Activated B cell treated with CpG ODN at 0.5 μM for 24 hours (primary cell): Measurements from ENCODE around the gene GNAO1. TPM values are rescaled to one million over a fixed set of nuclear protein-coding genes. Genes with fewer than 3 reads are reported as not detected.
A peak's percentile ranks its signal among the peaks of the same experiment; 100 is the strongest.

Experiments
- ATAC-seq: fragments of 200-7000 bp; cut with Tn5 transposase; one replicate; pipeline ENCODE4 v1.10.0; 2021; ENCODE audit warnings: low read depth, mild to moderate bottlenecking, moderate library complexity
- CTCF ChIA-PET: fragments of 350-600 bp; sonication (Branson Sonifier 250); formaldehyde crosslinking; loops from one replicate; lab custom pipeline; 2021; ENCODE audit warnings: antibody characterized with exemption; lab: Charles Lee
- POLR2A ChIA-PET: fragments of 350-600 bp; sonication (Branson Sonifier 250); formaldehyde crosslinking; loops from one replicate; lab custom pipeline; 2021; ENCODE audit warnings: antibody characterized with exemption; lab: Charles Lee
- DNase-seq: peaks from one replicate; pipeline ENCODE4 v3.0.0; 2022
- H3K27ac Mint-ChIP-seq: one replicate; pipeline ENCODE4 v1.8.0; 2020; ENCODE audit warnings: mixed read lengths
- H3K27me3 Mint-ChIP-seq: one replicate; pipeline ENCODE4 v1.8.0; 2021; ENCODE audit warnings: mixed read lengths
- H3K36me3 Mint-ChIP-seq: one replicate; pipeline ENCODE4 v1.8.0; 2021; ENCODE audit warnings: low read depth, mixed read lengths
- H3K4me1 Mint-ChIP-seq: one replicate; pipeline ENCODE4 v1.8.0; 2021; ENCODE audit warnings: mixed read lengths
- H3K4me3 Mint-ChIP-seq: one replicate; pipeline ENCODE4 v1.8.0; 2020; ENCODE audit warnings: mild to moderate bottlenecking, mixed read lengths
- H3K9me3 Mint-ChIP-seq: one replicate; pipeline ENCODE4 v1.8.0; 2020; ENCODE audit warnings: mixed read lengths
- intact Hi-C: fragments of 100-400 bp; cut with micrococcal nuclease; formaldehyde crosslinking; loops from one replicate; pipeline ENCODE4 v1.15.1; 2024
- total RNA-seq: library from RNA; stranded (reverse); gene quantifications from 2 replicates; pipeline ENCODE4 v1.2.3, GENCODE V29; 2022
- TF ChIP-seq, protein P1 (sequence below): fragments of 200-600 bp; IDR thresholded peaks from one replicate; pipeline ENCODE4 v1.8.0; 2022; ENCODE audit warnings: antibody characterized with exemption, mild to moderate bottlenecking

GNAO1 gene
- 0.53 and 0.78 TPM in 2 replicates for total RNA-seq

DNA sequence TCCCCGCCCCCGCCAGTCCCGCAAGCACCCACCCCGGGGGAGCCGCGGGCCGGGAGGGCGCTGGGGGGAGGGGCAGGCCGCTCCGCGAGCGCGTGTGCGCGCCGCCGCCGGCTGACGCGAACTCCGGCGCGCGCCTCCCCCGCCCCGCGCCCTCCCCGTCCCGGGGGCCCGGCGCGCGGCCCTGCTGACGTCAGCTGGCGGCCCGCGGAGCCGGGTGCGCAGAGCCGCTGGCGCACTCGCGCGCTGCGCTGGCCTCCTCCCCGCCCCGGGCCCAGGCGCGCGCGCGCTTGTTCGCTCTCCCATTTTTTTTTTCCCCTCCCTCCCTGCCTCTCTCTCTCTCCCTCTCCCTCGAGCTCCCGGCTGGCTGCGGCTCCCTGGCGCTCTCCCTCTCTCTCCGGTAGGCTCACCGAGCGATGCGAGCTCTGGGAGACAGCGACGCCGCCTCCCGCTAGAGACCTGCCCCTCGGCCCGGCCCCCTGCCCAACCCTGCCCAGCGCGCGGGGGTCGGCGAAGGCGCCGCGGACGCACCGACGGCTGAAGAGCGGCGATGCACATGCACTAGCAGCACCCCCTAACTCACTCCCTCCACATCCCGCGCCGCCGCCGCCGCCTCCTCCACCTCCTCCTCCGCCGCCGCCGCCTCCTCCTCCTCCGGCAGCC, at the start of gene GNAO1:
TSS of gene GNAO1 (plus strand) at position 334 of the 660 bp plus-strand sequence. CDS start 747 bp downstream, outside the sequence.
- no peaks in the 10 kb centered on the region for H3K36me3 Mint-ChIP-seq
- no peak within 1 kb of the TSS for H3K27ac Mint-ChIP-seq
- peaks cover 35% of the 10 kb centered on the region for H3K27me3 Mint-ChIP-seq
- CTCF ChIA-PET: interaction anchor here (0.9 kb wide), 1 partner anchor 12 kb away, joined by 3 read pairs; no protein-coding TSS in a partner anchor
- H3K4me3 Mint-ChIP-seq: peak within 1 kb of the TSS; percentile 83
- ATAC-seq: peak; percentile 81
- intact Hi-C loops: loop anchor here (5.0 to 10.0 kb wide), 4 partner anchors 69 to 1791 kb away; partner anchors contain the start of gene AMFR
- no peaks in the 10 kb centered on the region for H3K9me3 Mint-ChIP-seq
- POLR2A ChIA-PET: interaction anchor here (1.0 to 1.2 kb wide), 2 partner anchors 8 to 14 kb away, joined by 3 to 4 read pairs; no protein-coding TSS in a partner anchor
- H3K4me1 Mint-ChIP-seq: peaks cover 31% of the 10 kb centered on the region
- TF ChIP-seq, protein P1, sequence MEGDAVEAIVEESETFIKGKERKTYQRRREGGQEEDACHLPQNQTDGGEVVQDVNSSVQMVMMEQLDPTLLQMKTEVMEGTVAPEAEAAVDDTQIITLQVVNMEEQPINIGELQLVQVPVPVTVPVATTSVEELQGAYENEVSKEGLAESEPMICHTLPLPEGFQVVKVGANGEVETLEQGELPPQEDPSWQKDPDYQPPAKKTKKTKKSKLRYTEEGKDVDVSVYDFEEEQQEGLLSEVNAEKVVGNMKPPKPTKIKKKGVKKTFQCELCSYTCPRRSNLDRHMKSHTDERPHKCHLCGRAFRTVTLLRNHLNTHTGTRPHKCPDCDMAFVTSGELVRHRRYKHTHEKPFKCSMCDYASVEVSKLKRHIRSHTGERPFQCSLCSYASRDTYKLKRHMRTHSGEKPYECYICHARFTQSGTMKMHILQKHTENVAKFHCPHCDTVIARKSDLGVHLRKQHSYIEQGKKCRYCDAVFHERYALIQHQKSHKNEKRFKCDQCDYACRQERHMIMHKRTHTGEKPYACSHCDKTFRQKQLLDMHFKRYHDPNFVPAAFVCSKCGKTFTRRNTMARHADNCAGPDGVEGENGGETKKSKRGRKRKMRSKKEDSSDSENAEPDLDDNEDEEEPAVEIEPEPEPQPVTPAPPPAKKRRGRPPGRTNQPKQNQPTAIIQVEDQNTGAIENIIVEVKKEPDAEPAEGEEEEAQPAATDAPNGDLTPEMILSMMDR: no peak
- DNase-seq: peak; percentile 59

DNA sequence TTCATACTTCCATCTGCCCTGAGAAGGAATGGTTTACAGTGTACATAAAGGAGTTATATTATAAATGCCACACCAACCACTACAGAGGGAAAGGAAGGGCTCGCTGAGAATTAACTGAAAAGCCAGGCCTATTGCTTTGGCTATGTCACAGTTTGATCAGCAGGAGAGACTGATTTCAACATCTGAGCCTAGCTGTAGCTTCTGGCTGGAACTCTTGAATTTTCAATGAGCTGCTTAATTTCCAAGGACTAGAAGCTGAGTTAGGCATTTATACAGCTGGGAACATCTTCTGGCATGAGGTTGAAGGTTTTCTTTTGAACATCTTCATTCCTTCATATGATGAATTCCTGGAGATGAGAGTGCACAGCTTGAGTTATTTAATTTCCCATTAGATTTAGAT, 47.6 kb upstream of the GNAO1 start:
- ChIA-PET POLR2A (no interaction called here), CTCF (no interaction called here)
- H3K27me3 Mint-ChIP-seq: peaks cover 16% of the 10 kb centered on the region
- intact Hi-C loops: no loop called here
- TF ChIP-seq, protein P1: no peak
- ATAC-seq (no peak), DNase-seq (no peak)
- no peak overlapping the region for H3K27ac Mint-ChIP-seq
- H3K9me3 Mint-ChIP-seq: no peaks in the 10 kb centered on the region
- no peak overlapping the region for H3K4me3 Mint-ChIP-seq
- no peaks in the 10 kb centered on the region for H3K4me1 Mint-ChIP-seq
- no peaks in the 10 kb centered on the region for H3K36me3 Mint-ChIP-seq

DNA sequence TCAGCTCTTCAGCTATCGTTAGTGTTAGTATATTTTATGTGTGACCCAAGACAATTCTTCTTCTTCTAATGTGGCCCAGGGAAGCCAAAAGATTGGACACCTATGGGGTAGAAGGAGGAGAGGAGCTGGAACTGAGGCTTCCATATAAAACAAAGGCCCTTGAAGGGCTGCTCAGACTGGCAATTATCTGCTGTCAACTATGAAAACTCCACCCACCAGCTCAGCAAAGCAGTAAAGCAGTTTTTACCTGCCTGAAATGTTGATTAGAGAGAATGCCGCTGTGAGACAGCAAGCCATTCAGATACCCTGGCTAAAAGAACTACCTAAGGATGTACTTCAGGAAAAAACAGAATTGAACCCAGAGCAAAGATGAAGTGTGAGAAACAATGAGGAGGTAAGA, 45.9 kb upstream of the GNAO1 start:
- Mint-ChIP-seq H3K4me3 (no peak overlapping the region), H3K9me3 (no peaks in the 10 kb centered on the region), H3K27ac (no peak overlapping the region), H3K4me1 (no peaks in the 10 kb centered on the region), H3K36me3 (no peaks in the 10 kb centered on the region), H3K27me3 (peaks cover 11% of the 10 kb centered on the region)
- intact Hi-C loops: no loop called here
- ATAC-seq (no peak), DNase-seq (no peak)
- POLR2A ChIA-PET: no interaction called here
- CTCF ChIA-PET: no interaction called here
- TF ChIP-seq, protein P1: no peak

DNA sequence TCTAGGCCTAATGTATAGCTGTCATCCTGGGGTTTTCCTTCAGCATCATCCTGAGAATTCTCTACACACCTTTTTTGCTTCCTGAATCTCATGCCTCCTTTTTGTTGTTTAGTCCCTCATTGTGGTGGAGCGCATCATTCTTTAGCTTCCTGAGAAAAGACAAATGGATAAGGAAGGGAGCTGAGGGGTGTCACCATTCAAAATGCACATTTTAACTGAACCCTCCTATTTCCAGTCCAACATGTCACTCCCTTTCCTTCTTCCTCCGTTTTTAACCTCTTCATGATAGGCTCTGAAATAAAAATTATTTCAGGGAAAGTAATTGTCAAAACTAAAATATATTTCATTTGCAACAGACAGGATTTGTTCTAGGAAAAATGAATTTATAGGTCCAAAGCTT, 39.7 kb upstream of the GNAO1 start:
- TF ChIP-seq, protein P1: no peak
- CTCF ChIA-PET: no interaction called here
- no peak for ATAC-seq
- intact Hi-C loops: no loop called here
- no peaks in the 10 kb centered on the region for H3K4me1 Mint-ChIP-seq
- H3K27me3 Mint-ChIP-seq: peaks cover 19% of the 10 kb centered on the region
- POLR2A ChIA-PET: interaction anchor here (0.7 kb wide), 1 partner anchor 167 kb away, joined by 4 read pairs; no protein-coding TSS in a partner anchor
- peaks cover 5% of the 10 kb centered on the region for H3K9me3 Mint-ChIP-seq
- no peak overlapping the region for H3K27ac Mint-ChIP-seq
- no peak for DNase-seq
- no peaks in the 10 kb centered on the region for H3K36me3 Mint-ChIP-seq
- H3K4me3 Mint-ChIP-seq: no peak overlapping the region

DNA sequence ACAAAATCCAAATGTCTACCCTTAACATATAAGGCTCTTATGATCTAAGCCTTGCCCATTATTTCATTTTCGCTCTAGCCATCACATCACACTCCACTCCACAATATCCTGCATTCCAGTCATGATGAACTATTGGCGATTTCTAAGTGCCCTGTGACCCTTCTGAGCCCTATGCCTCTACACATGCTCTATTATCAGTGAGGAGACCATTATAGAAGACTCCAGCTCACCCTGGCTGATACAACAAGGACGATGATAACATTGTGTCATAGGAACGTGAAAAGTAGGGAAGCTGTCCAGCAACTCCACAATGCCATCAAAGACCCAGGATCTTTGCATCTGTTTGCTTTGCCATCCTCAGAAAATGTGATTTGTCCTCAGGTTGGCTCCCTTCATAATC, 29.6 kb upstream of the GNAO1 start:
- no peak for ATAC-seq
- TF ChIP-seq, protein P1: no peak
- no peaks in the 10 kb centered on the region for H3K27me3 Mint-ChIP-seq
- no peaks in the 10 kb centered on the region for H3K9me3 Mint-ChIP-seq
- no peaks in the 10 kb centered on the region for H3K36me3 Mint-ChIP-seq
- no peak overlapping the region for H3K27ac Mint-ChIP-seq
- intact Hi-C loops: no loop called here
- ChIA-PET CTCF (no interaction called here), POLR2A (no interaction called here)
- H3K4me1 Mint-ChIP-seq: no peaks in the 10 kb centered on the region
- no peak overlapping the region for H3K4me3 Mint-ChIP-seq
- DNase-seq: no peak
